HS-27A (cell line): ENCODE results near the gene NOXO1.
"Not testable (repeated sequence)": the region's sequence is repeated elsewhere in the genome, so short reads cannot be mapped to it uniquely, and the experiment has no call there.

Experiments used
- DNase-seq: peaks from one replicate; pipeline ENCODE4 v3.0.0-alpha.2; 2012; ENCODE audit warnings: low read depth, missing footprints

Gene NOXO1

GRCh38 chr16:1981398-1981836 is at the start of gene NOXO1:
TSS of gene NOXO1 (minus strand) at chr16:1981469. CDS start at chr16:1981179, 290 bp downstream.
- DNase-seq = no peak

- DNase-seq = no peak
Measured at GRCh38 chr16:2030036-2030435, 48.8 kb upstream of the NOXO1 start.

- no peak for DNase-seq
Measured at GRCh38 chr16:2029350-2029749, 48.1 kb upstream of the NOXO1 start.

GRCh38 chr16:2028620-2029220 is 47.5 kb upstream of the NOXO1 start:
- no peak for DNase-seq

- DNase-seq = no peak
Measured at GRCh38 chr16:2028146-2028545, 46.9 kb upstream of the NOXO1 start.

- DNase-seq = no peak
Measured at GRCh38 chr16:2027024-2028010, 46.0 kb upstream of the NOXO1 start.

- DNase-seq = no peak
Measured at GRCh38 chr16:2026461-2027023, 45.3 kb upstream of the NOXO1 start, which contains the start of gene NHERF2. TSS of gene NHERF2 (plus strand) at chr16:2026902. CDS start at chr16:2027006, 104 bp downstream.

- DNase-seq = no peak
Measured at GRCh38 chr16:2025878-2026460, 44.7 kb upstream of the NOXO1 start.

- no peak for DNase-seq
Measured at GRCh38 chr16:2025251-2025650, 44.0 kb upstream of the NOXO1 start.

GRCh38 chr16:2024032-2024420 is 42.8 kb upstream of the NOXO1 start:
- DNase-seq = no peak

- DNase-seq = peak; percentile 64
Measured at GRCh38 chr16:2023092-2024031, 42.1 kb upstream of the NOXO1 start.

GRCh38 chr16:2022723-2023091 is 41.4 kb upstream of the NOXO1 start:
- no peak for DNase-seq

- no peak for DNase-seq
Measured at GRCh38 chr16:2019921-2020831, 38.9 kb upstream of the NOXO1 start.

GRCh38 chr16:2019518-2019920 is 38.2 kb upstream of the NOXO1 start, which contains the start of gene NPW:
TSS of gene NPW (plus strand) at chr16:2019785.
- DNase-seq = no peak

GRCh38 chr16:2016407-2016922 is 35.2 kb upstream of the NOXO1 start:
- no peak for DNase-seq

GRCh38 chr16:2015947-2016208 is 34.6 kb upstream of the NOXO1 start:
- DNase-seq = no peak

GRCh38 chr16:2015117-2015946 is 34.1 kb upstream of the NOXO1 start:
- no peak for DNase-seq

GRCh38 chr16:2013527-2013926 is 32.3 kb upstream of the NOXO1 start:
- DNase-seq = no peak

GRCh38 chr16:2011726-2012125 is 30.5 kb upstream of the NOXO1 start:
- DNase-seq = not testable (repeated sequence)
